DND-41 (cell line): Measurements from ENCODE around the gene ARNT2.

ENCODE experiments used
- ATAC-seq: fragments of 200-7000 bp; cut with Tn5 transposase; 3 replicates; pipeline ENCODE4 v1.9.1; 2021; ENCODE audit warnings: low read depth; ENCODE audit not compliant: insufficient read depth
- DNase-seq: peaks from one replicate; pipeline ENCODE4 v3.0.0-alpha.2; 2020
- H2AFZ ChIP-seq: 2 replicates; pipeline ENCODE4 v1.6.0; 2012; ENCODE audit warnings: low read depth, low read length
- H3K27ac ChIP-seq: 2 replicates; pipeline ENCODE4 v1.5.1; 2012; ENCODE audit warnings: low read length, inconsistent platforms
- H3K27me3 ChIP-seq: fragments of 200-600 bp; sonication (generic); 2 replicates; pipeline ENCODE4 v1.6.0; 2012; ENCODE audit warnings: low read length, mild to moderate bottlenecking, inconsistent platforms; ENCODE audit not compliant: insufficient read depth, poor library complexity
- H3K36me3 ChIP-seq: 2 replicates; pipeline ENCODE4 v1.5.1; 2012; ENCODE audit warnings: low read length, inconsistent platforms; ENCODE audit not compliant: insufficient read depth
- H3K4me1 ChIP-seq: 2 replicates; pipeline ENCODE4 v1.5.1; 2012; ENCODE audit warnings: mild to moderate bottlenecking, low read length; ENCODE audit not compliant: insufficient read depth
- H3K4me2 ChIP-seq: 2 replicates; pipeline ENCODE4 v1.6.0; 2012; ENCODE audit warnings: mild to moderate bottlenecking, moderate library complexity, low read length, inconsistent platforms; ENCODE audit not compliant: insufficient read depth
- H3K4me3 ChIP-seq, 2 experiments: fragments of 200-600 bp in 1 of 2; shearing (Covaris generic) in 1 of 2; 2 replicates each; pipeline ENCODE4 v1.5.1; 2012 to 2016; ENCODE audit warnings: inconsistent platforms in 2 of 2, low read length in 2 of 2, mild to moderate bottlenecking in 2 of 2, low read depth in 1 of 2, moderate library complexity in 1 of 2
- H3K79me2 ChIP-seq: 2 replicates; pipeline ENCODE4 v1.6.0; 2012; ENCODE audit warnings: low read length, inconsistent platforms; ENCODE audit not compliant: insufficient read depth
- H3K9ac ChIP-seq: 2 replicates; pipeline ENCODE4 v1.6.0; 2012; ENCODE audit warnings: low read depth, mild to moderate bottlenecking, inconsistent platforms, low read length, moderate library complexity
- H3K9me3 ChIP-seq: 2 replicates; pipeline ENCODE4 v1.5.1; 2012; ENCODE audit warnings: low read length, moderate library complexity, mild to moderate bottlenecking, inconsistent platforms; ENCODE audit not compliant: insufficient read depth, severe bottlenecking
- H4K20me1 ChIP-seq: 2 replicates; pipeline ENCODE4 v1.6.0; 2012; ENCODE audit warnings: low read length; ENCODE audit not compliant: insufficient read depth
- CTCF ChIP-seq: IDR thresholded peaks from 2 replicates; pipeline ENCODE4 v1.5.1; 2012; ENCODE audit warnings: borderline replicate concordance, low read length, moderate library complexity, mild to moderate bottlenecking; ENCODE audit not compliant: poor library complexity, severe bottlenecking; ENCODE audit errors: extremely low read depth
- EZH2 ChIP-seq: IDR thresholded peaks from 3 replicates; pipeline ENCODE4 v1.6.1; 2012; ENCODE audit warnings: borderline replicate concordance, low read depth, mild to moderate bottlenecking, moderate library complexity, low read length, inconsistent platforms; ENCODE audit not compliant: severe bottlenecking

ARNT2 gene

GRCh38 chr15:80404761-80405553 is 775 bp downstream of the ARNT2 start:
- no peak overlapping the region for H3K4me3 ChIP-seq
- TF ChIP-seq CTCF (no peak), EZH2 (no peak)
- no peaks in the 10 kb centered on the region for H3K36me3 ChIP-seq
- no peaks in the 10 kb centered on the region for H3K4me1 ChIP-seq
- ATAC-seq: no peak
- H3K27ac ChIP-seq: no peak overlapping the region
- H3K27me3 ChIP-seq: peaks cover 5% of the 10 kb centered on the region
- H3K4me2 ChIP-seq: no peak overlapping the region
- no peak overlapping the region for H3K9ac ChIP-seq
- H3K79me2 ChIP-seq: no peaks in the 10 kb centered on the region
- no peaks in the 10 kb centered on the region for H4K20me1 ChIP-seq
- no peaks in the 10 kb centered on the region for H3K9me3 ChIP-seq
- no peak for DNase-seq
- no peak overlapping the region for H2AFZ ChIP-seq

GRCh38 chr15:80405554-80405850 is 1.3 kb downstream of the ARNT2 start:
- H3K9ac ChIP-seq: no peak overlapping the region
- no peaks in the 10 kb centered on the region for H3K9me3 ChIP-seq
- no peak overlapping the region for H3K4me3 ChIP-seq
- DNase-seq: no peak
- H2AFZ ChIP-seq: no peak overlapping the region
- no peaks in the 10 kb centered on the region for H3K4me1 ChIP-seq
- no peaks in the 10 kb centered on the region for H3K36me3 ChIP-seq
- H3K4me2 ChIP-seq: no peak overlapping the region
- no peak overlapping the region for H3K27ac ChIP-seq
- no peaks in the 10 kb centered on the region for H4K20me1 ChIP-seq
- TF ChIP-seq CTCF: no peak
- no peak for TF ChIP-seq EZH2
- ATAC-seq: no peak
- H3K27me3 ChIP-seq: peaks cover 5% of the 10 kb centered on the region
- no peaks in the 10 kb centered on the region for H3K79me2 ChIP-seq

- Histone ChIP-seq H3K27ac (no peak overlapping the region), H2AFZ (no peak overlapping the region), H3K4me1 (no peaks in the 10 kb centered on the region), H4K20me1 (no peaks in the 10 kb centered on the region), H3K79me2 (no peaks in the 10 kb centered on the region), H3K9me3 (no peaks in the 10 kb centered on the region), H3K36me3 (no peaks in the 10 kb centered on the region), H3K4me2 (no peak overlapping the region), H3K4me3 (no peak overlapping the region), H3K9ac (no peak overlapping the region), H3K27me3 (peaks cover 5% of the 10 kb centered on the region)
- TF ChIP-seq EZH2 (no peak), CTCF (no peak)
- DNase-seq (no peak), ATAC-seq (no peak)
These were observed 1.8 kb downstream of the ARNT2 start for GRCh38 chr15:80405970-80406369.
